Esophagus squamous epithelium (tissue), 4 donors: ENCODE data around the gene LIPC.

Source experiments
- POLR2A ChIP-seq, 4 donors: fragments of 450-650 bp; IDR thresholded peaks; one replicate each; pipeline ENCODE4 v1.6.1; 2017; ENCODE audit warnings: antibody characterized with exemption in 4 of 4, mild to moderate bottlenecking in 4 of 4, moderate library complexity in 3 of 4
- TF ChIP-seq, protein P1 (sequence below), 6 experiments: fragments of 450-650 bp in 4 of 6; fragments of 200-600 bp in 2 of 6; sonication (generic) in 2 of 6; IDR thresholded peaks; one replicate each; pipeline ENCODE4 v1.5.1; 2016 to 2019; ENCODE audit warnings: antibody characterized with exemption in 6 of 6, mild to moderate bottlenecking in 4 of 6, moderate library complexity in 4 of 6

GRCh38 chr15:58589047-58589446, 157.3 kb downstream of the LIPC start:
- TF ChIP-seq, protein P1, sequence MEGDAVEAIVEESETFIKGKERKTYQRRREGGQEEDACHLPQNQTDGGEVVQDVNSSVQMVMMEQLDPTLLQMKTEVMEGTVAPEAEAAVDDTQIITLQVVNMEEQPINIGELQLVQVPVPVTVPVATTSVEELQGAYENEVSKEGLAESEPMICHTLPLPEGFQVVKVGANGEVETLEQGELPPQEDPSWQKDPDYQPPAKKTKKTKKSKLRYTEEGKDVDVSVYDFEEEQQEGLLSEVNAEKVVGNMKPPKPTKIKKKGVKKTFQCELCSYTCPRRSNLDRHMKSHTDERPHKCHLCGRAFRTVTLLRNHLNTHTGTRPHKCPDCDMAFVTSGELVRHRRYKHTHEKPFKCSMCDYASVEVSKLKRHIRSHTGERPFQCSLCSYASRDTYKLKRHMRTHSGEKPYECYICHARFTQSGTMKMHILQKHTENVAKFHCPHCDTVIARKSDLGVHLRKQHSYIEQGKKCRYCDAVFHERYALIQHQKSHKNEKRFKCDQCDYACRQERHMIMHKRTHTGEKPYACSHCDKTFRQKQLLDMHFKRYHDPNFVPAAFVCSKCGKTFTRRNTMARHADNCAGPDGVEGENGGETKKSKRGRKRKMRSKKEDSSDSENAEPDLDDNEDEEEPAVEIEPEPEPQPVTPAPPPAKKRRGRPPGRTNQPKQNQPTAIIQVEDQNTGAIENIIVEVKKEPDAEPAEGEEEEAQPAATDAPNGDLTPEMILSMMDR (IDR thresholded peaks at IDR 0.05), result no peak
- no peak for TF ChIP-seq POLR2A (IDR thresholded peaks at IDR 0.05)
